Omental fat pad (tissue), 4 donors: ENCODE measurements around the gene FSTL5. TPM values are rescaled to one million over a fixed set of nuclear protein-coding genes. Genes with fewer than 3 reads are reported as not detected.

Experiments
- ATAC-seq: fragments of 150-250 bp; one replicate; pipeline ENCODE4 v1.9.1; 2016; ENCODE audit warnings: mild to moderate bottlenecking, moderate library complexity; ENCODE audit not compliant: low FRiP score
- DNase-seq: peaks from one replicate; pipeline ENCODE4 v3.0.0-alpha.2; 2019; ENCODE audit warnings: low spot score
- total RNA-seq, 4 donors: library from RNA; depleted of rRNA; stranded (reverse); fragments of >200 nt; gene quantifications; one replicate each; pipeline ENCODE4 v1.1.0, GENCODE V29; 2016
- TF ChIP-seq, protein P1 (sequence below), 3 donors: fragments of 450-650 bp; IDR thresholded peaks; one replicate each; pipeline ENCODE4 v1.5.1; 2016 to 2017; ENCODE audit warnings: antibody characterized with exemption in 3 of 3, mild to moderate bottlenecking in 3 of 3, moderate library complexity in 2 of 3

FSTL5 gene
- total RNA-seq, 4 donors from 2014 or later = not detected

- no peak for ATAC-seq
- DNase-seq = no peak
- TF ChIP-seq, protein P1, sequence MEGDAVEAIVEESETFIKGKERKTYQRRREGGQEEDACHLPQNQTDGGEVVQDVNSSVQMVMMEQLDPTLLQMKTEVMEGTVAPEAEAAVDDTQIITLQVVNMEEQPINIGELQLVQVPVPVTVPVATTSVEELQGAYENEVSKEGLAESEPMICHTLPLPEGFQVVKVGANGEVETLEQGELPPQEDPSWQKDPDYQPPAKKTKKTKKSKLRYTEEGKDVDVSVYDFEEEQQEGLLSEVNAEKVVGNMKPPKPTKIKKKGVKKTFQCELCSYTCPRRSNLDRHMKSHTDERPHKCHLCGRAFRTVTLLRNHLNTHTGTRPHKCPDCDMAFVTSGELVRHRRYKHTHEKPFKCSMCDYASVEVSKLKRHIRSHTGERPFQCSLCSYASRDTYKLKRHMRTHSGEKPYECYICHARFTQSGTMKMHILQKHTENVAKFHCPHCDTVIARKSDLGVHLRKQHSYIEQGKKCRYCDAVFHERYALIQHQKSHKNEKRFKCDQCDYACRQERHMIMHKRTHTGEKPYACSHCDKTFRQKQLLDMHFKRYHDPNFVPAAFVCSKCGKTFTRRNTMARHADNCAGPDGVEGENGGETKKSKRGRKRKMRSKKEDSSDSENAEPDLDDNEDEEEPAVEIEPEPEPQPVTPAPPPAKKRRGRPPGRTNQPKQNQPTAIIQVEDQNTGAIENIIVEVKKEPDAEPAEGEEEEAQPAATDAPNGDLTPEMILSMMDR (IDR thresholded peaks at IDR 0.05) = no peak
These were observed 215.6 kb downstream of the FSTL5 start for GRCh38 chr4:161948026-161948770.

GRCh38 chr4:161937596-161937995 is 226.2 kb downstream of the FSTL5 start:
- TF ChIP-seq, protein P1 (IDR thresholded peaks at IDR 0.05) = no peak
- ATAC-seq (no peak), DNase-seq (no peak)

DNA sequence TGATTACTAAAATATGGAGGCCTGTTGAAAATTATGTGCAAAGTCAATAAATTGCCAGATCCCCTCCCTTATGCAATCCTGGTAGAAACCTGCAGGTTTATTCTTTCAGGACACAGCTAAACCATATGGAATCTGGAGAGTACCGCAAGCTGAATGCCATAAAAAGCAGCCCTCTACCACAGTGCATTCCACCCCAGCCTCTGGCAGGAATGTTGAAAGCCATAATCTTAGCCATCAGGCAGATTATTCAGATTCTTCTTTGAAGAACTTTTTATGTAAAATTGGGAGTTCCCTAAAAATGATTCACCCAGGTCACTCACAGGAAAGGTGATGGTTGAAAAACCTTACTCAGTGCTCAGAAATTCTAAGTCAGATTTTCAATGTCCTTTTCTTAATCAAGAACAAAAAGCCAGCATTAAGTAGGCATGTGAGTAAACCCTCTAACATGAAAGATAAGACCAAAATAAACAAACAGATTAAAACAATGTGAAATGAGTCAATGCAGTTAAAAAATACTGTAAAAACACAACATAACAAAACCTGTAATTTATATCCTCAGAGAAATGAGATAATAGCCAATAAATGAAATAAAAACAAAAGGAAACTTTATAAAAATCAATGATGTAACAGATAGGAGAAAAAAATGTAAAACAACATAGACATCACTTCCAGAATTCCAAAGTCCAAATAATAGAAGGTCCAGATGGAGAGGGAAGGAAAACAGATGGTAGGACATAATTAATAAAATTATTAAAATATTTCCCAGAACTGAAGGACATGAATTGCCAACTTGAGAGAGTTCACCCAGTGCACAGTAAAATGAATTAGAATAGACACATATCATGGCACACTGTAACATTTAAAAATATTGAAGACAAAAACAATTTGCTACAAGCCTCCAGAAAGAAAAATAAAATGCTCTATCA is 226.9 kb downstream of the FSTL5 start:
- TF ChIP-seq, protein P1 (IDR thresholded peaks at IDR 0.05) = no peak
- DNase-seq (no peak), ATAC-seq (no peak)

DNA sequence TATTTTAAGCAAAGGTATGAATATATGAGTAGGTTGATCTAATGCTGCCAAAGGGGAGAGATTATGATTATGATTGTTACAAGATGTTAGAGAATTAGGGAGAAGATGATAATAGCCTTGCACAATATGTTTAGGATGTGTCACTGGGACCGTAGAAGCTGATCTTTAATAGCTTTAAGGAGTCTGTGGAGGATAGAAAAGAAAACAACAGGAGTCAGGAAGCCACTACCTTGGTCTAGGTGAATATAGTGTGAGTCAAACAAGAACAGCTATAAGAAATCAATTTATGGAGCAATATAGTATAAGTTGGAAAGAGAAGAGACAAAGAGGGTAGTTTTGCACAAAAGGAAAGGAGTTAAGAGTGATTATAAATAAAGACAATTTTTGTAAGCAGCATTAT is 232.7 kb downstream of the FSTL5 start:
- no peak for ATAC-seq

DNA sequence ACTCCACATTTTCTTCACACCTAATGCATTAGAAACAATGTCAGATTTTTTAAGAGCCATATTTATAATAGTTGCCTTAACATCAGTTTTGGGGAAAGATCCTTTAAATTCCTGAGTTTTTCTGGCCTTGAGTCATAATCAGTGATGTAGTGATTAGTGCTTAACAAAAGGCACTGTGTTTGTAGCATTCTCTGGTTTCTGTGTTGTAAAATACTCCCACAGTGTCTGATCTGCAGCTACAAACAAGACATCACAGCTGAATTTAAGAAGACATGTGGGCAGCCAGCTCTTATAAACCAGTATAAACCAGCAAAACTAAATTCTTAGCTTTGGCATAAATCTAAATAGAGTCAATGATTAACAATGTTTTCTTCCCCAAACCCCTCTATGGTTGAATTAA is 233.8 kb downstream of the FSTL5 start:
- TF ChIP-seq, protein P1 (IDR thresholded peaks at IDR 0.05) = no peak
- DNase-seq = no peak
- ATAC-seq = no peak

More for the DNA sequence above, 232.7 kb downstream of the FSTL5 start:
- TF ChIP-seq, protein P1 (IDR thresholded peaks at IDR 0.05) = no peak
- DNase-seq = no peak

DNA sequence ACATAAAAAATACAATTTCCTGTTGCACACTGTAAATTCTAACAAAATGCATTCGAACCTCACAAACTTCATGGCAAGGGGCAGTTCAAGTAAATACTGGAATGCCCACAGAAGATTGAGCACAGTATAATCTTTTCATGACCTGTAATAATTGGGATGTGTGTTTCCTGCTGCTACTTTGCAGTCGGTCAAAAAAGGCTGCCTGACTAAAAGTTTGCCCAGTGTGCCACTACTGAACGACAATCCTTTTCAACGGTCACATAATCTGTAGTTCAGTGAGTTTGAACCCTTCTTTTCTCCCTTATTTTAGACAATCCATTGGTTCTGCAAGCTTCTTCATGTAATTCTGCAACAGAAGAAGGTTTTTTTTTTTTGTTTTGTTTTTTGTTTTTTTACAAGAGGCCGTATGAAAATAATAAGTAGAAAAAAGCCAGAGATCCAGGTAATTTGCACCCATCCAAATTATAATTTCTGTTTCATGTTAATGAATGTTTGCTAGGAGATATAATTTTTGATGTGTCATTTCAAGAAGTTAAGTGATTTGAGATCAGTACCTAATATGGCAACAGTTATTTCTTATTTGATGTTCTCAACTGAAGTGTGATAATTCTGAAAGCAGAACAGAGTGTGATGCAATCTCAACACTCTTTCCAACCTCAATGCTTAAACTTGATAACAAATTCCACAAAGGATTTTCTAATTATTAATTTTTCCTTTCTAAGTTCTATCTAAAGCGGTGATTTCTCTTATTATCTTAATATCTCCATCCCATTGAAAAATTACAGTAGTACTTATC is 237.6 kb downstream of the FSTL5 start:
- no peak for ATAC-seq
- DNase-seq = no peak

More for the DNA sequence above, 237.6 kb downstream of the FSTL5 start:
- TF ChIP-seq, protein P1 (IDR thresholded peaks at IDR 0.05) = no peak
